ENCODE measurements around the gene GALT. TPM values are rescaled to one million over a fixed set of nuclear protein-coding genes. Genes with fewer than 3 reads are reported as not detected.

GALT gene
- total and polyA plus RNA-seq, 2 of the 13 experiments (the other 11 are each of a cell fraction or from before 2014, with no cell fraction given) = 40.4 to 46.3 TPM

DNA sequence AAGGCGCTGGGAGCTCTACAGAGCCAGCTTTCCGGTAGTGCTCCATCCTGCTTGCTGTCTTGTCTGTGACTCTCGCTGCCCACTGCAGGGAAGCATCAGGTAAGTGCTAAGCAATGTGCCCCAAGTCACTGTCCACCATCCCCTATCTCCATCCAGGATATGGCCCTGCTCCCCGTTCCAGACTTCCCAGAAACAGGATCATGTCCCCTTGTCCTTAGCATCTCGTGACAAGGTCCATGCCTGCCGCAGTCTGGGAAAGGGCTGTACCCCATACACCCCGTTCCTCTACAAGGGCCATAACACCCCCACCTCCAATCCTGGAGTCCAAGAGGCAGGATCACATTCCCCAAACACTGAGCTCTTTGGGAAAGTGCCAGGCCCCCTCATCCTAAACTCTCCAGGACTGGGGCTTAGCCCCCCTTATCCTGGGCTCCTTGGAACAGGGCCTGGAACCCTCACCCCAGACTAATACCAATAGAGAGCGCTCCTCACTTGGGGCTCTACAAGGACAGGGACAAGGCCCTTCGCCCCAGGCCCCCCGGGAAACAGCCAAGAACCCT lies 35.1 kb upstream of the GALT start (continued):
- TF ChIP-seq, protein P1, sequence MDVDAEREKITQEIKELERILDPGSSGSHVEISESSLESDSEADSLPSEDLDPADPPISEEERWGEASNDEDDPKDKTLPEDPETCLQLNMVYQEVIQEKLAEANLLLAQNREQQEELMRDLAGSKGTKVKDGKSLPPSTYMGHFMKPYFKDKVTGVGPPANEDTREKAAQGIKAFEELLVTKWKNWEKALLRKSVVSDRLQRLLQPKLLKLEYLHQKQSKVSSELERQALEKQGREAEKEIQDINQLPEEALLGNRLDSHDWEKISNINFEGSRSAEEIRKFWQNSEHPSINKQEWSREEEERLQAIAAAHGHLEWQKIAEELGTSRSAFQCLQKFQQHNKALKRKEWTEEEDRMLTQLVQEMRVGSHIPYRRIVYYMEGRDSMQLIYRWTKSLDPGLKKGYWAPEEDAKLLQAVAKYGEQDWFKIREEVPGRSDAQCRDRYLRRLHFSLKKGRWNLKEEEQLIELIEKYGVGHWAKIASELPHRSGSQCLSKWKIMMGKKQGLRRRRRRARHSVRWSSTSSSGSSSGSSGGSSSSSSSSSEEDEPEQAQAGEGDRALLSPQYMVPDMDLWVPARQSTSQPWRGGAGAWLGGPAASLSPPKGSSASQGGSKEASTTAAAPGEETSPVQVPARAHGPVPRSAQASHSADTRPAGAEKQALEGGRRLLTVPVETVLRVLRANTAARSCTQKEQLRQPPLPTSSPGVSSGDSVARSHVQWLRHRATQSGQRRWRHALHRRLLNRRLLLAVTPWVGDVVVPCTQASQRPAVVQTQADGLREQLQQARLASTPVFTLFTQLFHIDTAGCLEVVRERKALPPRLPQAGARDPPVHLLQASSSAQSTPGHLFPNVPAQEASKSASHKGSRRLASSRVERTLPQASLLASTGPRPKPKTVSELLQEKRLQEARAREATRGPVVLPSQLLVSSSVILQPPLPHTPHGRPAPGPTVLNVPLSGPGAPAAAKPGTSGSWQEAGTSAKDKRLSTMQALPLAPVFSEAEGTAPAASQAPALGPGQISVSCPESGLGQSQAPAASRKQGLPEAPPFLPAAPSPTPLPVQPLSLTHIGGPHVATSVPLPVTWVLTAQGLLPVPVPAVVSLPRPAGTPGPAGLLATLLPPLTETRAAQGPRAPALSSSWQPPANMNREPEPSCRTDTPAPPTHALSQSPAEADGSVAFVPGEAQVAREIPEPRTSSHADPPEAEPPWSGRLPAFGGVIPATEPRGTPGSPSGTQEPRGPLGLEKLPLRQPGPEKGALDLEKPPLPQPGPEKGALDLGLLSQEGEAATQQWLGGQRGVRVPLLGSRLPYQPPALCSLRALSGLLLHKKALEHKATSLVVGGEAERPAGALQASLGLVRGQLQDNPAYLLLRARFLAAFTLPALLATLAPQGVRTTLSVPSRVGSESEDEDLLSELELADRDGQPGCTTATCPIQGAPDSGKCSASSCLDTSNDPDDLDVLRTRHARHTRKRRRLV (CRISPR knock-in tag; IDR thresholded peaks at IDR 0.05) = 0 out of 2 replicates have a peak, but pooled peaks have one; percentile 9
- TF ChIP-seq, protein P2, sequence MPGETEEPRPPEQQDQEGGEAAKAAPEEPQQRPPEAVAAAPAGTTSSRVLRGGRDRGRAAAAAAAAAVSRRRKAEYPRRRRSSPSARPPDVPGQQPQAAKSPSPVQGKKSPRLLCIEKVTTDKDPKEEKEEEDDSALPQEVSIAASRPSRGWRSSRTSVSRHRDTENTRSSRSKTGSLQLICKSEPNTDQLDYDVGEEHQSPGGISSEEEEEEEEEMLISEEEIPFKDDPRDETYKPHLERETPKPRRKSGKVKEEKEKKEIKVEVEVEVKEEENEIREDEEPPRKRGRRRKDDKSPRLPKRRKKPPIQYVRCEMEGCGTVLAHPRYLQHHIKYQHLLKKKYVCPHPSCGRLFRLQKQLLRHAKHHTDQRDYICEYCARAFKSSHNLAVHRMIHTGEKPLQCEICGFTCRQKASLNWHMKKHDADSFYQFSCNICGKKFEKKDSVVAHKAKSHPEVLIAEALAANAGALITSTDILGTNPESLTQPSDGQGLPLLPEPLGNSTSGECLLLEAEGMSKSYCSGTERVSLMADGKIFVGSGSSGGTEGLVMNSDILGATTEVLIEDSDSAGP (CRISPR knock-in tag; IDR thresholded peaks at IDR 0.05; ENCODE audit: borderline replicate concordance) = 0 out of 2 replicates have a peak, but pooled peaks have one; percentile 14
- TF ChIP-seq TBL1XR1 (IDR thresholded peaks at IDR 0.05; ENCODE audit: borderline replicate concordance, low read length, partially characterized antibody) = no peak
- no peak for TF ChIP-seq ZNF761 (CRISPR knock-in tag; conservative IDR thresholded peaks at IDR 0.05)
- 0 out of 2 replicates have a peak, but pooled peaks have one; percentile 40 for TF ChIP-seq ZFP90 (CRISPR knock-in tag; IDR thresholded peaks at IDR 0.05; ENCODE audit: borderline replicate concordance)
- TF ChIP-seq, protein P3, sequence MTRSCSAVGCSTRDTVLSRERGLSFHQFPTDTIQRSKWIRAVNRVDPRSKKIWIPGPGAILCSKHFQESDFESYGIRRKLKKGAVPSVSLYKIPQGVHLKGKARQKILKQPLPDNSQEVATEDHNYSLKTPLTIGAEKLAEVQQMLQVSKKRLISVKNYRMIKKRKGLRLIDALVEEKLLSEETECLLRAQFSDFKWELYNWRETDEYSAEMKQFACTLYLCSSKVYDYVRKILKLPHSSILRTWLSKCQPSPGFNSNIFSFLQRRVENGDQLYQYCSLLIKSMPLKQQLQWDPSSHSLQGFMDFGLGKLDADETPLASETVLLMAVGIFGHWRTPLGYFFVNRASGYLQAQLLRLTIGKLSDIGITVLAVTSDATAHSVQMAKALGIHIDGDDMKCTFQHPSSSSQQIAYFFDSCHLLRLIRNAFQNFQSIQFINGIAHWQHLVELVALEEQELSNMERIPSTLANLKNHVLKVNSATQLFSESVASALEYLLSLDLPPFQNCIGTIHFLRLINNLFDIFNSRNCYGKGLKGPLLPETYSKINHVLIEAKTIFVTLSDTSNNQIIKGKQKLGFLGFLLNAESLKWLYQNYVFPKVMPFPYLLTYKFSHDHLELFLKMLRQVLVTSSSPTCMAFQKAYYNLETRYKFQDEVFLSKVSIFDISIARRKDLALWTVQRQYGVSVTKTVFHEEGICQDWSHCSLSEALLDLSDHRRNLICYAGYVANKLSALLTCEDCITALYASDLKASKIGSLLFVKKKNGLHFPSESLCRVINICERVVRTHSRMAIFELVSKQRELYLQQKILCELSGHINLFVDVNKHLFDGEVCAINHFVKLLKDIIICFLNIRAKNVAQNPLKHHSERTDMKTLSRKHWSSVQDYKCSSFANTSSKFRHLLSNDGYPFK (CRISPR knock-in tag; IDR thresholded peaks at IDR 0.05; ENCODE audit: borderline replicate concordance) = no peak; the same call in 1 of the 2 replicates
- TF ChIP-seq, protein P4, sequence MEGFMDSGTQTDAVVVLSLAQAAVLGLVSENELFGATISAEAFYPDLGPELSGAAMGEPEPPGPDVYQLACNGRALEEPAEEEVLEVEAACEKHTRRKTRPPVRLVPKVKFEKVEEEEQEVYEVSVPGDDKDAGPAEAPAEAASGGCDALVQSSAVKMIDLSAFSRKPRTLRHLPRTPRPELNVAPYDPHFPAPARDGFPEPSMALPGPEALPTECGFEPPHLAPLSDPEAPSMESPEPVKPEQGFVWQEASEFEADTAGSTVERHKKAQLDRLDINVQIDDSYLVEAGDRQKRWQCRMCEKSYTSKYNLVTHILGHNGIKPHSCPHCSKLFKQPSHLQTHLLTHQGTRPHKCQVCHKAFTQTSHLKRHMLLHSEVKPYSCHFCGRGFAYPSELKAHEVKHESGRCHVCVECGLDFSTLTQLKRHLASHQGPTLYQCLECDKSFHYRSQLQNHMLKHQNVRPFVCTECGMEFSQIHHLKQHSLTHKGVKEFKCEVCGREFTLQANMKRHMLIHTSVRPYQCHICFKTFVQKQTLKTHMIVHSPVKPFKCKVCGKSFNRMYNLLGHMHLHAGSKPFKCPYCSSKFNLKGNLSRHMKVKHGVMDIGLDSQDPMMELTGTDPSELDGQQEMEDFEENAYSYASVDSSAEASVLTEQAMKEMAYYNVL (CRISPR knock-in tag; IDR thresholded peaks at IDR 0.05; ENCODE audit: borderline replicate concordance) = no peak
- no peak for TF ChIP-seq ZNF737 (CRISPR knock-in tag; IDR thresholded peaks at IDR 0.05; ENCODE audit: borderline replicate concordance)
- no peak for TF ChIP-seq FOXC1 (CRISPR knock-in tag; IDR thresholded peaks at IDR 0.05; ENCODE audit: borderline replicate concordance)
- TF ChIP-seq, protein P5, sequence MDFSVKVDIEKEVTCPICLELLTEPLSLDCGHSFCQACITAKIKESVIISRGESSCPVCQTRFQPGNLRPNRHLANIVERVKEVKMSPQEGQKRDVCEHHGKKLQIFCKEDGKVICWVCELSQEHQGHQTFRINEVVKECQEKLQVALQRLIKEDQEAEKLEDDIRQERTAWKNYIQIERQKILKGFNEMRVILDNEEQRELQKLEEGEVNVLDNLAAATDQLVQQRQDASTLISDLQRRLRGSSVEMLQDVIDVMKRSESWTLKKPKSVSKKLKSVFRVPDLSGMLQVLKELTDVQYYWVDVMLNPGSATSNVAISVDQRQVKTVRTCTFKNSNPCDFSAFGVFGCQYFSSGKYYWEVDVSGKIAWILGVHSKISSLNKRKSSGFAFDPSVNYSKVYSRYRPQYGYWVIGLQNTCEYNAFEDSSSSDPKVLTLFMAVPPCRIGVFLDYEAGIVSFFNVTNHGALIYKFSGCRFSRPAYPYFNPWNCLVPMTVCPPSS (IDR thresholded peaks at IDR 0.05) = no peak
- peak; percentile 4; the same call in 1 of the 2 replicates for TF ChIP-seq ZNF232 (CRISPR knock-in tag; IDR thresholded peaks at IDR 0.05; ENCODE audit: borderline replicate concordance)
- no peak for TF ChIP-seq ZEB1 (IDR thresholded peaks at IDR 0.05; ENCODE audit: insufficient replicate concordance, low read depth)

Data from HepG2 (cell line).